Measurements from ENCODE around the gene HOOK1.
"Not testable (repeated sequence)": the region's sequence is repeated elsewhere in the genome, so short reads cannot be mapped to it uniquely, and the experiment has no call there.

DNA sequence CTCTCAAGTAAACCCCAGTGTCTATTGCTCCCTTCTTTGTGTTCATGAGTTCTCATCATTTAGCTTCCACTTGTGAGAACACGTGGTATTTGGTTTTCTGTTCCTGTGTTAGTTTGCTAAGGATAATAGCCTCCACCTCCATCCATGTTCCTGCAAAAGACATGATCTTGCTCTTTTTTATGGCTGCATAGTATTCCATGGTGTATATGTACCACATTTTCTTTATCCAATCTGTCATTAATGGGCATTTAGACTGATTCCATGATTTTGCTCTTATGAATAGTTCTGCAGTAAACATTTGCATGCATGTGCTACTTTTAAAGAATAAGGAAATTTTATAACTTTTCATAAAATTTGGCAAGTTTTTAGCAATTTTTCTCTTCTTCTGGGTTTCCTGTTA is 40.5 kb downstream of the HOOK1 start:
- TF ChIP-seq, protein P1, sequence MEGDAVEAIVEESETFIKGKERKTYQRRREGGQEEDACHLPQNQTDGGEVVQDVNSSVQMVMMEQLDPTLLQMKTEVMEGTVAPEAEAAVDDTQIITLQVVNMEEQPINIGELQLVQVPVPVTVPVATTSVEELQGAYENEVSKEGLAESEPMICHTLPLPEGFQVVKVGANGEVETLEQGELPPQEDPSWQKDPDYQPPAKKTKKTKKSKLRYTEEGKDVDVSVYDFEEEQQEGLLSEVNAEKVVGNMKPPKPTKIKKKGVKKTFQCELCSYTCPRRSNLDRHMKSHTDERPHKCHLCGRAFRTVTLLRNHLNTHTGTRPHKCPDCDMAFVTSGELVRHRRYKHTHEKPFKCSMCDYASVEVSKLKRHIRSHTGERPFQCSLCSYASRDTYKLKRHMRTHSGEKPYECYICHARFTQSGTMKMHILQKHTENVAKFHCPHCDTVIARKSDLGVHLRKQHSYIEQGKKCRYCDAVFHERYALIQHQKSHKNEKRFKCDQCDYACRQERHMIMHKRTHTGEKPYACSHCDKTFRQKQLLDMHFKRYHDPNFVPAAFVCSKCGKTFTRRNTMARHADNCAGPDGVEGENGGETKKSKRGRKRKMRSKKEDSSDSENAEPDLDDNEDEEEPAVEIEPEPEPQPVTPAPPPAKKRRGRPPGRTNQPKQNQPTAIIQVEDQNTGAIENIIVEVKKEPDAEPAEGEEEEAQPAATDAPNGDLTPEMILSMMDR (IDR thresholded peaks at IDR 0.05): not testable (repeated sequence)
- TF ChIP-seq POLR2A (IDR thresholded peaks at IDR 0.05): not testable (repeated sequence)

Data from right lobe of liver (tissue), 4 donors.